Cardiac muscle cell (in vitro differentiated cells and primary cell): ENCODE results near the gene FGF1. TPM values are rescaled to one million over a fixed set of nuclear protein-coding genes. Genes with fewer than 3 reads are reported as not detected.
A peak's percentile ranks its signal among the peaks of the same experiment; 100 is the strongest.

Source experiments
- DNase-seq, 2 donors: peaks; one replicate each; pipeline versions ENCODE4 v3.0.0 to v3.0.0-alpha.2; 2010 to 2017; ENCODE audit warnings: low read depth in 1 of 2, low spot score in 1 of 2
- H3K27ac ChIP-seq: fragments of 200-600 bp; sonication (generic); 2 replicates; pipeline ENCODE4 v1.5.1; 2016
- H3K27me3 ChIP-seq: fragments of 200-600 bp; sonication (generic); 2 replicates; pipeline ENCODE4 v1.6.0; 2016; ENCODE audit warnings: control low read depth
- H3K36me3 ChIP-seq: fragments of 200-600 bp; sonication (generic); 2 replicates; pipeline ENCODE4 v1.5.1; 2016; ENCODE audit warnings: control low read depth
- H3K4me1 ChIP-seq: fragments of 200-600 bp; sonication (generic); 2 replicates; pipeline ENCODE4 v1.8.1; 2017; ENCODE audit warnings: low read depth, mild to moderate bottlenecking, mixed run types
- H3K4me3 ChIP-seq: fragments of 200-600 bp; sonication (generic); 2 replicates; pipeline ENCODE4 v1.5.1; 2016; ENCODE audit warnings: mild to moderate bottlenecking
- H3K9me3 ChIP-seq: fragments of 200-600 bp; sonication (generic); 2 replicates; pipeline ENCODE4 v1.5.1; 2017; ENCODE audit warnings: low read depth, mild to moderate bottlenecking, control low read depth
- CTCF ChIP-seq: IDR thresholded peaks from 2 replicates; pipeline ENCODE4 v1.5.1; 2012; ENCODE audit warnings: low read depth, mild to moderate bottlenecking, low read length
- polyA plus RNA-seq: library from polyadenylated mRNA; unstranded; fragments of >200 nt; fragmentation: Nextera tagmentation; extraction: Ambion mirVana; gene quantifications from 2 replicates; pipeline ENCODE4 v1.2.1, GENCODE V29; 2016
- total RNA-seq: library from RNA; depleted of rRNA; stranded (reverse); fragments of >200 nt; gene quantifications from 2 replicates; pipeline ENCODE4 v1.2.3, GENCODE V29; 2016

FGF1 gene
- total and polyA plus RNA-seq, 2 experiments from 2014 or later, result not detected

DNA sequence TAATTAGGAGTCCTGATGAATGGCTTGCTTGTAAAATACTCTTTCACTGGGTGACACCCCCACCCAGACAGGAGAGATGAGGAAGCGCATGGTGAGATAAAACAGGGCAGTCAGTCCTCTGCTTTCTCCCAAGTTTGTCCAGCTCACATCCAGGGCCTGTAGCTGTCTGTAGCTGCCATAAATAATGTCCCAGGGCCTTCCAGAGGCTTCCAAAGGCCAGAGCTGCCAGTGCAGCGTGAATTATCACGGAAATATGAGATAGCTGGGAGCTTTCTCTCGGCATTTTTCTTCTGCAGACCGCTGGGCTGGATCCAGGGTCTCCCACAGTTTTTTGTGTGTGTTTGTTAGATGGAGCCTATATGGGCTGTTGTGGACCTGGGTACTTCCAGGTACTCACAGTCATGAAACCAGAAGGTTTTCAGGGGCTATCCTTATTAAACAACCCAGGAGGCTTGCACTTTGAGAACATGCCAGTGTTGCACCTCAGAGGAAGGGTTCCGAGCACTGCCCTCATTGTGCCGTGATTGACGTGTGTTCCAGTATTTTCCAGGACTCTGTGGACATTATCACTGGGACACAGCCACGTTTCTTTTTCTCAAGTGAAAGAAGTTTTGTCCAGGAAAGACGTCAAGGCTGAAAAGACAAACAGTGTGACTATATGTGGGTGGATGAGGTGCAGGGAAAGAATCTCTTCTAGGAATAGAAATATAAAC, 117.5 kb downstream of the FGF1 start:
- peak in 1 of 2 donors; percentile 50 for DNase-seq
- Histone ChIP-seq H3K27ac (no peak overlapping the region), H3K4me3 (no peak overlapping the region), H3K9me3 (no peaks in the 10 kb centered on the region), H3K36me3 (no peaks in the 10 kb centered on the region), H3K4me1 (no peaks in the 10 kb centered on the region), H3K27me3 (no peaks in the 10 kb centered on the region)
- no peak for TF ChIP-seq CTCF

- H3K4me1 ChIP-seq, result no peaks in the 10 kb centered on the region
- H3K27ac ChIP-seq, result no peak overlapping the region
- no peaks in the 10 kb centered on the region for H3K36me3 ChIP-seq
- H3K27me3 ChIP-seq, result no peaks in the 10 kb centered on the region
- DNase-seq, result no peak
- no peaks in the 10 kb centered on the region for H3K9me3 ChIP-seq
- H3K4me3 ChIP-seq, result no peak overlapping the region
- no peak for TF ChIP-seq CTCF
Observed at GRCh38 chr5:142561486-142562097, 124.3 kb downstream of the FGF1 start.

DNA sequence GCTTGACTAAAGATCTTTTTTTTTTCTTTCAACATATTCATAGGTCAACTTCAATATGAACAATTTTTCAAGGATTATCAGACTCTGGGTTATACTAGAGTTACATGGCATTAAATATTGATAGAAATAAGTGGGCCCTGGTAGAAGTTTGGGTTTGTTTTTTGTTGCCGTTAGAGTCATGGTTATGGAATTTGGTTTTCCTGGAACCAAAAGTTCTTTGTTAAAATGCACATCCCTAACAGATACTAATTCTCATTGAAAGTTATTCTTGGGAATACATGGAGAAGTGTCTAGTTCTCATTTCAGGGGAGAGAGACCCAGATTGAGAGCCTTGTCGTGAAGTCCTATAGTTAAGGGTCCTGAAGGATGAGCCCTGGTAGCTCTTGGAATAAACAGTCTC, 124.9 kb downstream of the FGF1 start:
- Histone ChIP-seq H3K36me3 (no peaks in the 10 kb centered on the region), H3K27ac (no peak overlapping the region), H3K9me3 (no peaks in the 10 kb centered on the region), H3K27me3 (no peaks in the 10 kb centered on the region), H3K4me1 (no peaks in the 10 kb centered on the region), H3K4me3 (no peak overlapping the region)
- DNase-seq, result no peak
- TF ChIP-seq CTCF, result no peak

- Histone ChIP-seq H3K36me3 (no peaks in the 10 kb centered on the region), H3K4me3 (no peak overlapping the region), H3K27me3 (no peaks in the 10 kb centered on the region), H3K4me1 (peaks cover 5% of the 10 kb centered on the region), H3K9me3 (no peaks in the 10 kb centered on the region), H3K27ac (no peak overlapping the region)
- TF ChIP-seq CTCF, result no peak
- no peak for DNase-seq
Observed at GRCh38 chr5:142552107-142552506, 133.8 kb downstream of the FGF1 start.

GRCh38 chr5:142551338-142552067, 134.4 kb downstream of the FGF1 start:
- Histone ChIP-seq H3K4me1 (peaks cover 5% of the 10 kb centered on the region), H3K27me3 (no peaks in the 10 kb centered on the region), H3K27ac (no peak overlapping the region), H3K36me3 (no peaks in the 10 kb centered on the region), H3K9me3 (no peaks in the 10 kb centered on the region), H3K4me3 (no peak overlapping the region)
- no peak for TF ChIP-seq CTCF
- peak in 1 of 2 donors; percentile 23 for DNase-seq
